GM12878 (cell line): ENCODE measurements around the gene C17orf107. TPM values are rescaled to one million over a fixed set of nuclear protein-coding genes. Genes with fewer than 3 reads are reported as not detected.
A peak's percentile ranks its signal among the peaks of the same experiment; 100 is the strongest.

ENCODE experiments used
- ATAC-seq: fragments of 200-7000 bp; cut with Tn5 transposase; 3 replicates; pipeline ENCODE4 v1.9.1; 2020; ENCODE audit warnings: mild to moderate bottlenecking, moderate library complexity
- BruUV-seq: library from RNA; stranded (reverse); fragments of 400-500 nt; replicated peaks from 2 replicates; lab custom pipeline; 2021; lab: Mats Ljungman, UMichigan
- CTCF ChIA-PET: fragments of 300-600 bp; sonication (Branson Sonifier 250); formaldehyde crosslinking; extraction: SDS; loops from one replicate; lab custom pipeline; 2021; ENCODE audit warnings: inconsistent platforms; lab: Yijun Ruan, JAX
- POLR2A ChIA-PET: fragments of 350-600 bp; formaldehyde crosslinking; extraction: SDS; loops from one replicate; lab custom pipeline; 2021; ENCODE audit warnings: inconsistent platforms; lab: Charles Lee
- RAD21 ChIA-PET: fragments of 300-600 bp; sonication (Branson Sonifier 250); formaldehyde crosslinking; loops from one replicate; lab custom pipeline; 2023; ENCODE audit warnings: antibody characterized with exemption; ENCODE audit not compliant: unreplicated experiment; lab: Charles Lee
- SMC1A ChIA-PET: fragments of 300-600 bp; sonication (Branson Sonifier 250); formaldehyde crosslinking; loops from one replicate; lab custom pipeline; 2023; ENCODE audit not compliant: unreplicated experiment, uncharacterized antibody; lab: Charles Lee
- DNase-seq: peaks from one replicate; pipeline ENCODE4 v3.0.0-alpha.2; 2011; ENCODE audit warnings: low read depth, low spot score
- FAIRE-seq: peaks from 3 replicates; lab custom pipeline; 2011; peaks lifted over from hg19 to GRCh38; lab: Jason Lieb, UNC
- H2AFZ ChIP-seq: 2 replicates; pipeline ENCODE4 v1.6.0; 2011; ENCODE audit warnings: low read depth, low read length, control low read depth; ENCODE audit not compliant: control insufficient read depth
- H3K27ac ChIP-seq: 2 replicates; pipeline ENCODE4 v1.5.1; 2011; ENCODE audit warnings: control low read depth; ENCODE audit not compliant: control insufficient read depth, insufficient read depth
- H3K27me3 ChIP-seq, 2 experiments: replicated peaks in 1 of 2; 2 replicates each; pipeline versions ENCODE4 v1.6.0 to v1.6.1; 2011; ENCODE audit warnings: low read length in 1 of 2; ENCODE audit not compliant: control insufficient read depth in 2 of 2, insufficient read depth in 2 of 2
- H3K36me3 ChIP-seq, 2 experiments: 2 replicates each; pipeline ENCODE4 v1.5.1; 2011; ENCODE audit warnings: low read length in 1 of 2; ENCODE audit not compliant: control insufficient read depth in 2 of 2, insufficient read depth in 2 of 2
- H3K4me1 ChIP-seq: 2 replicates; pipeline ENCODE4 v1.6.1; 2011; ENCODE audit warnings: mild to moderate bottlenecking, low read length, moderate library complexity, mixed read lengths; ENCODE audit not compliant: control insufficient read depth, insufficient read depth
- H3K4me2 ChIP-seq: 2 replicates; pipeline ENCODE4 v1.6.0; 2011; ENCODE audit warnings: control low read depth; ENCODE audit not compliant: control insufficient read depth, insufficient read depth
- H3K4me3 ChIP-seq: fragments of 200-600 bp; sonication (generic); 2 replicates; pipeline ENCODE4 v1.5.1; 2016
- H3K79me2 ChIP-seq: 2 replicates; pipeline ENCODE4 v1.6.0; 2011; ENCODE audit warnings: low read length; ENCODE audit not compliant: control insufficient read depth, insufficient read depth
- H3K9ac ChIP-seq: 2 replicates; pipeline ENCODE4 v1.8.0; 2011; ENCODE audit warnings: low read length, control low read depth, mixed read lengths; ENCODE audit not compliant: control insufficient read depth, insufficient read depth
- H3K9me3 ChIP-seq: replicated peaks from 3 replicates; pipeline ENCODE4 v1.5.1; 2011; ENCODE audit warnings: mild to moderate bottlenecking, low read length; ENCODE audit not compliant: control insufficient read depth, insufficient read depth
- H4K20me1 ChIP-seq: 2 replicates; pipeline ENCODE4 v1.6.0; 2011; ENCODE audit not compliant: control insufficient read depth, insufficient read depth
- EP300 ChIP-seq, 2 experiments: fragments of 150-350 bp in 1 of 2; IDR thresholded peaks; 2 replicates each; pipeline ENCODE4 v1.6.1; 2011 to 2012; ENCODE audit warnings: low read depth in 2 of 2, low read length in 2 of 2, borderline replicate concordance in 1 of 2, improper control_type of control experiment in 1 of 2, inconsistent platforms in 1 of 2; ENCODE audit not compliant: control insufficient read depth in 1 of 2
- POLR2A ChIP-seq: IDR thresholded peaks from 2 replicates; pipeline ENCODE4 v1.6.1; 2011; ENCODE audit warnings: low read depth, mild to moderate bottlenecking, low read length
- PRDM15 ChIP-seq: fragments of 450-650 bp; formaldehyde crosslinking; IDR thresholded peaks from 2 replicates; pipeline ENCODE4 v1.4.0; 2020; ENCODE audit warnings: mild to moderate bottlenecking, moderate library complexity
- RCOR1 ChIP-seq: conservative IDR thresholded peaks from 2 replicates; pipeline ENCODE4 v1.6.1; 2012; ENCODE audit warnings: low read depth, low read length, improper control_type of control experiment
- SPI1 ChIP-seq: IDR thresholded peaks from 2 replicates; pipeline ENCODE4 v1.6.1; 2011; ENCODE audit warnings: low read depth, mild to moderate bottlenecking, low read length, moderate library complexity, borderline replicate concordance; ENCODE audit not compliant: insufficient read depth
- SREBF1 ChIP-seq: IDR thresholded peaks from 2 replicates; pipeline ENCODE4 v1.6.1; 2012; ENCODE audit warnings: mild to moderate bottlenecking, low read length
- ZBTB11 ChIP-seq: fragments of 450-650 bp; formaldehyde crosslinking; IDR thresholded peaks from 2 replicates; pipeline ENCODE4 v1.5.0; 2022; ENCODE audit warnings: mild to moderate bottlenecking, missing genetic modification characterization
- WGBS: methylation state at CpG from one replicate; pipeline ENCODE4 v1.1.6; 2016; ENCODE audit warnings: low lambda C conversion rate; ENCODE audit not compliant: insufficient replicate concordance, insufficient coverage; ENCODE audit errors: missing lambda C conversion rate; 5-methylcytosine and 5-hydroxymethylcytosine counted together
- in situ Hi-C: fragments of 300-500 bp; cut with MboI; formaldehyde crosslinking; loops from 9 replicates; pipeline ENCODE4 v1.14.3; 2018; ENCODE audit warnings: mixed read lengths
- intact Hi-C: fragments of 100-400 bp; cut with micrococcal nuclease; formaldehyde crosslinking; loops from one replicate; pipeline ENCODE4 v1.14.2; 2022; ENCODE audit not compliant: unreplicated experiment
- polyA plus RNA-seq, 11 experiments: library from polyadenylated mRNA; depleted of rRNA in 4 of 11; unstranded in 6 of 11; stranded (reverse) in 5 of 11; fragments of >200 nt; fragmentation: Nextera tagmentation in 4 of 11; fragmentation: Illumina TruSeq in 1 of 11; extraction: Ambion mirVana in 4 of 11; extraction: Trizol in 1 of 11; gene quantifications; 1 replicate in 1 of 11; 2 replicates in 10 of 11; pipeline versions ENCODE4 v1.2.1 to v1.2.3, GENCODE V29; 2011 to 2016; ENCODE audit warnings: inconsistent platforms in 2 of 11, missing spikeins in 2 of 11, low read depth in 1 of 11
- total RNA-seq, 4 experiments: library from RNA; depleted of rRNA in 3 of 4; stranded (reverse); fragments of >200 nt in 3 of 4; fragmentation: Illumina TruSeq in 1 of 4; extraction: Trizol in 1 of 4; gene quantifications; 2 replicates each; pipeline versions ENCODE4 v1.2.1 to v1.2.3, GENCODE V29; 2013 to 2021

Gene C17orf107
- total and polyA plus RNA-seq, 10 of the 15 experiments (the other 5 are each of a cell fraction or from before 2014, with no cell fraction given) = 0.05 to 0.46 (median 0.11) TPM; not detected in 3

DNA sequence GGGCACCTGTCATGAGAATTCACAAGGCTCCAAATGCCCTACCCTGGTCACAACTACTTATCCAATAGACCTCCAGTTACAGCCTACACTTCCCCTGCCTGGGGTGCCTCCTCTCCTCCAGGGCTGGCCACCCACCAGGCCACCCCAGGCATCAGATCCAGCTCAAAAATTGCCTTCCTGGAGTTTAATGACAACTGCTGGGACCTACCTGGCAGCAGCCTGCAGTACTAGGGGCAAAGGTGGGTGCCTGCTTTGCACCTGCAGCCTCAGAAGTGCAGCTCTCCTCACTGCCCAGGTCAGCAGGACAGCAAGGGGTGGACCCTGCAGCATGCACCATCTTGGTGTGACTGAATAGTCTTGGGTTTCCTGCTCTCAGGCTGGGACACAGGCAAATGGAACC lies 36.3 kb downstream of the C17orf107 start:
- DNase-seq (no peak), FAIRE-seq (no peak), ATAC-seq (no peak)
- H3K79me2 ChIP-seq = peaks cover 25% of the 10 kb centered on the region
- no peak overlapping the region for H3K4me2 ChIP-seq
- POLR2A ChIA-PET = interaction anchor here (0.5 to 1.3 kb wide), 3 partner anchors 15 to 122 kb away, joined by 3 to 4 read pairs (median 3); partner anchors contain the start of genes ENO3 and SPAG7
- intact Hi-C loops = no loop called here
- H3K4me1 ChIP-seq = peaks cover 32% of the 10 kb centered on the region
- H3K4me3 ChIP-seq = no peak overlapping the region
- no peak overlapping the region for H3K9ac ChIP-seq
- H3K36me3 ChIP-seq = peaks cover 4 to 14% of the 10 kb centered on the region in 2 experiments; a peak in 3 of 4 replicates
- RAD21 ChIA-PET = no interaction called here
- no peaks in the 10 kb centered on the region for H4K20me1 ChIP-seq
- in situ Hi-C loops = no loop called here
- no peak overlapping the region for H2AFZ ChIP-seq
- SMC1A ChIA-PET = no interaction called here
- CTCF ChIA-PET = interaction anchor here (1.0 kb wide), 1 partner anchor 27 kb away, joined by 3 read pairs; no protein-coding TSS in a partner anchor
- no TSS peak for BruUV-seq
- TF ChIP-seq RCOR1 (no peak), EP300 (IDR thresholded peaks at IDR 0.05; ENCODE audit: borderline replicate concordance in 1 of 2, control insufficient read depth in 1 of 2, low read depth in 2 of 2, low read length in 2 of 2) (no peak), SREBF1 (no peak), POLR2A (0 out of 2 replicates have a peak, but pooled peaks have one; percentile 22)
- no peaks in the 10 kb centered on the region for H3K27me3 ChIP-seq
- H3K9me3 ChIP-seq = no peaks in the 10 kb centered on the region
- H3K27ac ChIP-seq = no peak overlapping the region

DNA sequence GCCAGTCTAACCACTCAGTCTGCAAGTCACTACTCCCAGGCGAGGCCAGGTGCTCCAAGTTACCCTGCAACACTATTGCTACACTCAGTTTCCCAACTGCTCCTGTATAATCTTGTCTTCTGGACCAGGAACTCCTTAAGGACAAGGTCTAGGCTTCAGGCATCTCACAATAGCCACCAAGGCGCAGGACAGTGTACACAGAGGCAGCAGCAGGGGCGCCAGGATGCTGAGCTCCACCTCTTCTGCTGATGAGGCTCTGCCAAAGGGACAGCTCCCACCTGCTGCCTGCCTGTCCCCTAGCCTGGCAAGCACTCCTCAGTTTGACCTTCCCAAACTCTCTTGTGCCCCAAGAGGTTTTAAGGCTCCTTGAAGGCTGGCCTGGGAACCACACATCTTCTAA lies 37.1 kb downstream of the C17orf107 start:
- Histone ChIP-seq H3K4me3 (no peak overlapping the region), H4K20me1 (no peaks in the 10 kb centered on the region), H2AFZ (no peak overlapping the region), H3K36me3 (peaks cover 4 to 14% of the 10 kb centered on the region in 2 experiments; a peak in 3 of 4 replicates), H3K27me3 (no peaks in the 10 kb centered on the region), H3K27ac (no peak overlapping the region), H3K4me2 (no peak overlapping the region), H3K79me2 (peaks cover 33% of the 10 kb centered on the region), H3K4me1 (peaks cover 31% of the 10 kb centered on the region), H3K9me3 (no peaks in the 10 kb centered on the region), H3K9ac (no peak overlapping the region)
- in situ Hi-C loops (no loop called here), intact Hi-C loops (no loop called here)
- CTCF ChIA-PET = interaction anchor here (1.0 kb wide), 1 partner anchor 28 kb away, joined by 3 read pairs; no protein-coding TSS in a partner anchor
- no peak for FAIRE-seq
- 98% methylated on average over 3 of the region's 3 CpGs for WGBS
- POLR2A ChIA-PET = interaction anchor here (1.0 to 1.3 kb wide), 2 partner anchors 15 to 31 kb away, joined by 3 read pairs; partner anchors contain the start of genes ENO3 and SPAG7
- no TSS peak for BruUV-seq
- RAD21 ChIA-PET = no interaction called here
- DNase-seq = no peak
- SMC1A ChIA-PET = no interaction called here
- no peak for ATAC-seq
- no peak for TF ChIP-seq PRDM15 (CRISPR knock-in tag)
- TF ChIP-seq ZBTB11 (CRISPR knock-in tag) = no peak
- TF ChIP-seq SPI1 = no peak
